Fibroblast of villous mesenchyme (primary cell): Measurements from ENCODE around the gene ALDOA. TPM values are rescaled to one million over a fixed set of nuclear protein-coding genes. Genes with fewer than 3 reads are reported as not detected.

Experiments
- DNase-seq: peaks from one replicate; pipeline ENCODE4 v3.0.0-alpha.2; 2010; ENCODE audit warnings: low read depth
- H3K4me3 ChIP-seq: 2 replicates; pipeline ENCODE4 v1.5.1; 2011; ENCODE audit warnings: low read depth, mild to moderate bottlenecking, low read length
- total RNA-seq: library from RNA; depleted of rRNA; stranded (reverse); fragments of >200 nt; gene quantifications from 2 replicates; pipeline ENCODE4 v1.2.3, GENCODE V29; 2012
- TF ChIP-seq, protein P1 (sequence below): IDR thresholded peaks from 2 replicates; pipeline ENCODE4 v1.5.1; 2012; ENCODE audit warnings: low read depth, mild to moderate bottlenecking, low read length; ENCODE audit not compliant: insufficient read depth

ALDOA gene
- total RNA-seq, 1 donor = 545 TPM

DNA sequence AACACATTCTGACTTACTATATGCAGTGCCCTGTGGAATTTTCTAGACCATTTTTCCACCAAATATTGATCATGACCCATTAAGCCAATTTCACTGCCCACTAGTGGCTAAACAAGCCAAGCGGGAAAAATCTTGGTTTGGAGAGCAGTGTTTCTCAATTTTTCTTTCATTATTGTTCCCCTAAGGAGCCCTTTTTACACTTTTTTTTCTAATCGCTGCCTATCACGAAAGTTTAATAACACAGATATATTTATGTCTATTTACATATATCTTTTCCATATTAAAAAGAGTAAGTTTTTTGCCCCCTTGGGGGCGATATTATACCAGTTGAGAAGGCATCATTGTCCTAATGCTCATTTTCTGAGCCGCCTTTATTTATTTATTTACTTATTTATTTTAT is 23.7 kb upstream of the ALDOA start:
- peak; percentile 60 for DNase-seq
- H3K4me3 ChIP-seq = no peak overlapping the region
- TF ChIP-seq, protein P1, sequence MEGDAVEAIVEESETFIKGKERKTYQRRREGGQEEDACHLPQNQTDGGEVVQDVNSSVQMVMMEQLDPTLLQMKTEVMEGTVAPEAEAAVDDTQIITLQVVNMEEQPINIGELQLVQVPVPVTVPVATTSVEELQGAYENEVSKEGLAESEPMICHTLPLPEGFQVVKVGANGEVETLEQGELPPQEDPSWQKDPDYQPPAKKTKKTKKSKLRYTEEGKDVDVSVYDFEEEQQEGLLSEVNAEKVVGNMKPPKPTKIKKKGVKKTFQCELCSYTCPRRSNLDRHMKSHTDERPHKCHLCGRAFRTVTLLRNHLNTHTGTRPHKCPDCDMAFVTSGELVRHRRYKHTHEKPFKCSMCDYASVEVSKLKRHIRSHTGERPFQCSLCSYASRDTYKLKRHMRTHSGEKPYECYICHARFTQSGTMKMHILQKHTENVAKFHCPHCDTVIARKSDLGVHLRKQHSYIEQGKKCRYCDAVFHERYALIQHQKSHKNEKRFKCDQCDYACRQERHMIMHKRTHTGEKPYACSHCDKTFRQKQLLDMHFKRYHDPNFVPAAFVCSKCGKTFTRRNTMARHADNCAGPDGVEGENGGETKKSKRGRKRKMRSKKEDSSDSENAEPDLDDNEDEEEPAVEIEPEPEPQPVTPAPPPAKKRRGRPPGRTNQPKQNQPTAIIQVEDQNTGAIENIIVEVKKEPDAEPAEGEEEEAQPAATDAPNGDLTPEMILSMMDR = peak; percentile 29

DNA sequence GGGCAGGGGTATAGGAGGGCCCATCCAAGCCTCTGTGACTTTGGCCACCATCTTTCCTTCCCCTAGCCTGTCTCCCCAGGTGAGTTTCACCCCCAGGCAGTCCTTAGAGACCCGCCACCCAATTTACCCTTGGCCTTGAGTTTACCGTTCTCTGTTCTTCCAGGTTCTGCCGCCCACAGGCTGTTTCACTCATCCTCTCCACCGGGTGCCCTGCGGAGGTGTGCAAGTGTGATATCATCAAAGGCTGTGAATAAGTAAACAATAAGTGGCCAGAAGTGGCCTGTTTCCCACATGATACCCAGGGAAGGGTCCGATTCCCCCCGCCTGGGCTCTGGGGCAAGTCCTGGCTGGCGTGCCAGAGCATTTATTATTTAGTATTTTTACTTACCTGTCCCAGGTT is 19.4 kb upstream of the ALDOA start:
- no peak for DNase-seq
- no peak overlapping the region for H3K4me3 ChIP-seq
- TF ChIP-seq, protein P1 = no peak

DNA sequence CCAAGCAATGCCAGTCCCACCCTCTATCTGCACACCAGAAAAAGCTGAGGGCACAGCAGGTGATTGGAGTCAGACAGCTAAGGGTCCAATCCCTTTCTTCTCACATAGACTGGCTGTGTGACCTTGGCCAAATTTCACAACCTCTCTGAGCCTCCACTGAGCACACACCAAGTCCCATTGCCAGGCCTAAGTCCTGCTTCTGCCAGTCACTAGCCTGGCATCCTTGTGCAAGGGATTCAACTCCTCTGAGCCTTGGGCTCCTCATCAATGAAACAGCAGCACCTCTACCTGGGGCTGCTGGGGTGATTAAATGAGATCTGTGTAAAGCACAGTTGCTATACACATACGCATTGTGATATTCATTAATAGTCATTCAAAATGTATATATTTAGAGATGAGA is 19.0 kb upstream of the ALDOA start:
- no peak overlapping the region for H3K4me3 ChIP-seq
- TF ChIP-seq, protein P1 = no peak
- DNase-seq = no peak

DNA sequence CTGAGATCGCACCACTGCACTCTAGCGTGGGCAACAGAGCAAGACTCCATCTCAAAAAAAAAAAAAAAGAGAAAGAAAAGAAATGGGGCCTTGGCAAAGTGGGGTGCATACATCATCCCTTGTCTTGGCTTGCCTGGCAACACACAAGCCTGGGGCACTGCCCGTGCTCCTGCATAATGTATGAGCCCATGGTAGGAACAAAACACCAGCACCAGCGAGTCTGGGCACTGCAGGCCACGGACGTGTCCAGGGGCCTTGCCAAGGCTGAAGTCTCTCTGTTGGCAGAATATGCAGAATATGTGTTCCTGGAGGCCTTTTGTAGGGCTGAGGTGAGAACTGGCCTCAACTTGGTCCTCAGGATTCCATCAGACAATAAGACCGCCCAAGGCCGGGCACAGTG is 15.7 kb upstream of the ALDOA start:
- no peak overlapping the region for H3K4me3 ChIP-seq
- DNase-seq = no peak
- TF ChIP-seq, protein P1 = no peak

DNA sequence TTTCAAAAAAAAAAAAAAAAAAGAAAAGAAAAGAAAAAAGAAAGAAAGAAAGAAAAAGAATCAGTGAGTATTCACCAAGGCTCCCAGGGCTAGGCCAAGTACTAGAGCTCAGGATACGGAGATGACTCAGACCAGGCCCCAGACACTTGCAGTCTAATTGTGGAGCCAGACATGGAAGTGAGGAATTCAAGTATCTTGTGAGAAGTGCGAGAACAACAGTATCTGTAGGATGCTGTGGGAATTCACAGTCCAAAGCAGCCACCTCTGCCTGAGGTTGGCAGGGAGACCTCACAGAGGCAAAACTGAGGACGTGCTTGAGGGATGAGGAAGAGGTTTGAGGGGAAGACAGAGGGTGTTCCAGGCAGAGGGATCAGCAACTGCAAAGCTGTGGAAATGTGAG is 14.0 kb upstream of the ALDOA start:
- no peak for DNase-seq
- TF ChIP-seq, protein P1 = no peak
- H3K4me3 ChIP-seq = no peak overlapping the region

DNA sequence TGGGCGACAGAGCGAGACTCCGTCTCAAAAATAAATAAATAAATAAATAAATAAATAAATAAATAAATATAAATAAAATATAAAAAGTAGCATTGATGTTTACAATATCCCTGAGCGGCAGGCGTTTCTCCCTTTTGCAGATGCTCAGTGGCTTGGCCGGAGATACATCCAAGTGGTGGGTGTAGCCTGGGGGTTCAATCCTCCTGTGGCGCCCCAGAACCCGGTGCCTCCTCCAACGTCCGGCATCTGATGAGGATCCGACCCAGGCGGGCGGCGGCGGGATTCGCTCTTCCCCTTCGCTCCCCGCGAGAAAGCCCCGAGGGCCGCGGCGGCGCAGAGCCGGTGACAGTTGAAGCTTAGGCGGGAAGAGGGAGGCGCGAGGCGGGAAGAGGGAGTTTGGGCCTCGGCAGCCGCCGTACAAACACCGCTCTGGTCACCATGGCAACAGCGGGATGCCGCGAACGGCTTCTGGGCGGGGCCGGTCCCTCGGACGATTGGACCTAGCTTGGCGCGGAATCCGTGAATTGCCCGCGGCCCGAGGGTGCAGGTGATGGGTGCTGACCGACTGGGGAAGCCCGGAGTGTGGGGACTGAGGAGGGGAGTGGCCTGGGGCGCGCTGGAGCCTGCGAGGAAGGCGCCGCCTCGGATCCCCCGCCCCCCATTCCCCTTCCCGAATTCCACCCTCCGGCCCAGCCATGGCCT is 12.7 kb upstream of the ALDOA start:
- TF ChIP-seq, protein P1 = no peak
- H3K4me3 ChIP-seq = peak overlapping the region; percentile 86
- DNase-seq = peak; percentile 90
